Fibroblast of mammary gland (primary cell): ENCODE results near the gene OBSL1.
A peak's percentile ranks its signal among the peaks of the same experiment; 100 is the strongest.

ENCODE experiments used
- DNase-seq: peaks from one replicate; pipeline ENCODE4 v3.0.0-alpha.2; 2010; ENCODE audit warnings: low read depth
- H3K4me3 ChIP-seq: 2 replicates; pipeline ENCODE4 v1.5.1; 2011; ENCODE audit warnings: low read depth, mild to moderate bottlenecking, low read length, moderate library complexity; ENCODE audit not compliant: control insufficient read depth
- CTCF ChIP-seq: conservative IDR thresholded peaks from 2 replicates; pipeline ENCODE4 v1.5.1; 2011; ENCODE audit warnings: low read depth, low read length, inconsistent platforms; ENCODE audit not compliant: control insufficient read depth, insufficient read depth

Gene OBSL1

GRCh38 chr2:219581346-219581745 lies 10.0 kb upstream of the OBSL1 start:
- H3K4me3 ChIP-seq: no peak overlapping the region
- no peak for DNase-seq
- no peak for TF ChIP-seq CTCF

DNA sequence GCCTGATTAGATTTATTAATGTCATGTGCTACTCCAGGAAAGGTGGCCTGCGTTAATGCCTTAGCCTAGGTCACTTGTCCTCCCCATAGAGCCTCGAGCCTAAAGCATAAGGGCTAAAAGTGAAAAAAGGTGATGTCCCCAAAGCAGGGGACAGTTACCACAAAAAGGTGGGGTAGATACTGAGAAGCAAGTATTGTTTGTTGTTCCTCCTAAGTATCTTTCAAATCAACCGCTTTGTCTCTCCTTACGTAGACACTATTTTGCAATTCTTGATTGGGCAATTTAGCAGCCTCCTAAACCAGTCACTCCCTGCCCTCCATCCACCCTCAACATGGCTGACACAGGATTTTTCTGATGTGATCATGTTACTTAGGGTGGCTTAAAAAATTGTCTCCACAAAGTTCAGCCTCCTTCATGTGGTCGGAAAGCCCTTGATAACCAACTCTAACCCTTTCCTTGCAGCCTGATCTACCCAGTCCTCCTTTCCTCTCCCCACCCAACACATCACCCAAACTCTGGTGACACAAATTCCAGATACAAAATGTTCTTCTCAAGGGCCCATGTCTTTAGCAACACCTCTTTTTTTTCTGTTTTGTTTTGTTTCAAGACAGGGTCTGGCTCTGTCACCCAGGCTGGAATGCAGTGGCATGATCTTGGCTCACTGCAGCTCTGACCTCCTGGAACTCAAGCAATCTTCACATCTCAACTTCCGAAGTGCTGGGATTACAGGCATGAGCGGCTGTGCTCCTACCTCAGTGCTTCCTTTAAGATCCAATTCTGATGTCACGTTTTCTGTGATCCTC lies 7.7 kb upstream of the OBSL1 start:
- H3K4me3 ChIP-seq: no peak overlapping the region
- no peak for TF ChIP-seq CTCF
- peak; percentile 60 for DNase-seq

GRCh38 chr2:219576505-219577388 lies 5.4 kb upstream of the OBSL1 start:
- no peak for DNase-seq
- H3K4me3 ChIP-seq: no peak overlapping the region
- no peak for TF ChIP-seq CTCF

DNA sequence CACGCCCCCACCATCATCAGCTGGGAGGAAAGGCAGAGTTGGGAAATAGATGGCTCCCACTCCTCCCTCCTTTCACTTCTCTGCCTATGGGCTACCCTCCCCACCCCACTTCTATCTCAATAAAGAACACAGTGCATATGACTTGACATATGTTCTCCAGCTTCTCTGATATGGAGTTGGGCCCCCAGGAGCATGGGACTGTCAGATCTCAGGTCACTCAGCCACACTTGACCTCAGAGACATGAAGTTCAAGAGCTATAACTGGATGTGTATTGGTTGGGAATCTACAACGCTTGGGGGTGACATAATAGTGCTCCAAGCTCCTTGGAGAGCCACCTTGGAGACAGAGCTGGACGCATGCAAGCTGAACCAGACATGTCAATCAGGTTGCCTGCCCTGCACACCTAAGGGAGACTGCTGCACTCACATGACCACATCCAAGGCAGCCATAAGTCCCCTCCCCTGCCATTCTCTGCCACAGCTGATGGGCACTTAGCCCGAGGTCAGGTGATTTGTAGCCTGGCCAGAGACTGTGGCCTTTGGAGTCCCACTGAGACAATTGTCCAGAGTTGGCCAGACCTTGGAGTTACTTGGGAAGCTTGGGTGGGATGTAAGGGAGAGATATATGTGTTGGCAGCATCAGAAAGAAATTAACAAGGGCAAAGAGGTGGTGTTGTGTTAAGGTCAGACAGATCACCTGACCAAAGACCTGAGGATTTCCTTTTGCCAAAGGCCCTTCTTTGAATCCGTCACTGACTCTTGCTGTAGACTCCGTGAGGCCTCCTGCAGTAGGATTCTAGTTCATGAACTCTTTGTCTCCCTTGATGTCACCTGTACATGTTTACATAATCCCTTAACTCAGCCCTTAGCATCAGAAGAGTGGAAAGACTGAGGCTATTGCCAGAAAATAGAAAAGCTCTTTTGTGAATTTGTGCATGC lies 4.5 kb upstream of the OBSL1 start:
- TF ChIP-seq CTCF: no peak
- H3K4me3 ChIP-seq: no peak overlapping the region
- no peak for DNase-seq

GRCh38 chr2:219574484-219575311 lies 3.4 kb upstream of the OBSL1 start:
- DNase-seq: no peak
- H3K4me3 ChIP-seq: no peak overlapping the region
- TF ChIP-seq CTCF: no peak

DNA sequence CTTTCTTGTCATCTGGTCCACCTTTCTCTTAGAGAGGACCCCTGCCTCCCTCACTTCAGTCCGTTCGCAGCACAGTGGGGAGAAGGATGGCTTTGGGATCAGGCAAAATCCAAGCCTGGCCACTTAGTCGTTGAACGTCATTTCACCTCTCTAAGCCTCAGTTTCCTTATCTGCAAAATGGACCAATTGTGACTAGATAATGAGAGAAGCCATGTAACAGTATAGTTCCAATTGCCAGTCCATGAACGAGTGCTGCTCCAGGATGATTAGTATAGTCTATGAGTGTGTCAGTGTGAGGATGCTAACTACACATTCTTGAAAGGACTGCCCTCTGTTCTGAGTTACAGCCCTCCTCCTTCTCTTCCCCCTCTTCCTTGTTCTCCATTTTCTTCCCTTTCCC lies 1.8 kb upstream of the OBSL1 start:
- no peak for TF ChIP-seq CTCF
- no peak for DNase-seq

More for the DNA sequence above, 1.8 kb upstream of the OBSL1 start:
- no peak overlapping the region for H3K4me3 ChIP-seq
